GM19193 (cell line): ENCODE results near the gene LRIG1.

Experiments
- POLR2A ChIP-seq: IDR thresholded peaks from 4 replicates; pipeline ENCODE4 v1.6.1; 2011; ENCODE audit not compliant: insufficient read depth, insufficient read length; ENCODE audit errors: extremely low read depth

Gene LRIG1

DNA sequence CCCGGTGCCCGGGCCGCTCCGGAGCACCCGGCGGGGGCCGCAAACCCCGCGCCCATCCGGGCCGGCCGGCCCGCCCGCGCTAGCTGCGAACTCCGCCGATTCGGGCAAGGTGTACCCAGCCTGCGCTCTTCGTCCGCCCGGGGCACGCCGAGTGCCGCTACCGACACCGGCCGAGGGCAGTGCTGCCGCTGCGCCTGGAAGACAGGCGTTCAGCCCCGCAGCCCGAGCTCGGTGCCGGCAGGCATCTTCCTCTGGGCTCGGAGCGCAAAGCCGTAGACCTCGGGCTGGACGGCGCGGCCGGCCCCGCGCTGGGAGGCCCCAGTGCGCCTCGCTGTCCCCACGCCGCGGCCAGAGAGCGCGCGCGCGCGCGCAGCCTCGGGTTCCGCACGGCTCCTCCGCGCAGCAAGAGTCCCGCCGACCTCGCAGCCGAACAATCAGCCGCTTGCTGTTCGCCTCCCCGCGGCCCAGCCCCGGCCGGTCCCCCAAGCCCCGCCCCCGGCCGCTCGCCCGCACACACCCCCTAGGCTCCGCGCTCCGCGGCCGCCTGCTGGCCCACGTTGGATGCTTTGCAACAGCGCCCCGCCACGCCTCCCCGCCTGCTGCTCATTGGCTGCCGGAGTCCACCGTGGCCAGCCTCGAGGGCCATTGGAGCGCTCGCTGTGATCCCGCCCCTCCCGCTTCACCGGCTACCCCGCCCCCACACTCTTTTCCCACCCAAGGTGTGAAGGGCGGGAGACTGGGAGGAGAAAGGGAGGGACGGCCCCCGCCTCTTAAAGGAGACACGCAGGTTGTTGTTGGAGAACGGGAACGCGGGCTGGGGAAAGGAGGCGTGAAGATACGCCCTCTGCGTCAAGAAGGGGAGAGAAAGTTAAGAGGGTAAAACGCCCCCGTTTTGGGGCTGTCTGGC, at the start of gene LRIG1:
Gene LRIG1, minus strand, starts transcription at position 447 of the 907 bp plus-strand sequence. CDS start 615 bp downstream, outside the sequence.
- peak; percentile 56 for TF ChIP-seq POLR2A

GRCh38 chr3:66544619-66545429, 44.0 kb upstream of the LRIG1 start:
- TF ChIP-seq POLR2A = no peak

DNA sequence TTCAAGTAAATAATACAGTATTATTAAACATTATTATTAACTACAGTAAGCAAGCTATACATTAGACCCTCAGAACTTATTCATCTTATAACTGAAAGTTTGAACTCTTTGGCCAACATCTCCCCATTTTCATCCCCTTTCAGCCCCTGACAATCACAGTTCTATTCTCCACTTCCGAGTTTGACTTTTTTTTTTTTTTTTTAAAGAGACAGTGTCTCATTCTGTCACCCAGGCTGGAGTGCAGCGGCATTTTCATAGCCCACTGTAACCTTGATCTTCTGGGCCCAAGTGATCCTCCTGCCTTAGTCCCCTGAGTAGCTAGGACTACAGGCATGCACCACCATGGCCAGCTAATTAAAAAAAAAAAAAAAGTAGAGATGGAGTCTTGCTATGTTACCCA, 41.3 kb upstream of the LRIG1 start:
- no peak for TF ChIP-seq POLR2A

GRCh38 chr3:66539466-66539989, 38.7 kb upstream of the LRIG1 start:
- no peak for TF ChIP-seq POLR2A

DNA sequence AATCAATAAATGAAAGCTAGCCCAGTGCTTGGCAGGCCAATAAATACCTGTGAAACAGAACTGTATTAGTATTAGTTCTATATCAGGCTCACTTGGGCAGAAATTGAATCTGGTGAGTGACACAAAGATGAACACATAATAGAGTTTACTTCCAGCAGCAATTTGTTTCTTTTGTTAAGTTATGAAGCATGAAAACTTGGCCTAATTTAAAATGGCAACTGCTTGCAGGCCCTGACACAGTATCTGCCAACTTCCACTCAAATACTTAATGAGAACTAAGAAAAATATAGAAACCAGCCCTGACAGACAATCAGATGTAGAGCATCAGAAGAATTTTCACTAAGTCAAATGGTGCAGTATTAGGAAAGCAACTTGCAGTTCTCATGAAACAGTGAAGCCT, 37.6 kb upstream of the LRIG1 start:
- TF ChIP-seq POLR2A = no peak

DNA sequence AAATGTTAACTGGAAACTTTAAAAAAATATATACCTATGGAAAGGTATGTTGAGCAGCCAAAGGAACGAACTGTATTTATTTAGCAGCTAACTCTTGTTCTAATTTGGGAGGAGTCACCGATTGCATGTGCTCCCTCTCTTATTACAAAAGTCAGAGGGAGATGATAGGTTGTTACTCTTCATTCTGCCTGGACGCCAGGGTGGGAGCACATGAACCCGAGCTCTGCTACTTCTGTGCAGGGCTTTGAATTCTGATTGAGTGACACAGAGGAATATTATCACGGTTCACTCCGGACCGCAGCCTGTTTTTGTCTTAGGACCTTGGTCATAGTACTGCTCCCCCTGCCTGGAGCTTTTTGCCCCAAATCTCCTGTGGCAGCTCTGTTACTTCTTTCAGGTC, 36.9 kb upstream of the LRIG1 start:
- no peak for TF ChIP-seq POLR2A

- no peak for TF ChIP-seq POLR2A
These were observed 36.0 kb upstream of the LRIG1 start for GRCh38 chr3:66536791-66537190.

DNA sequence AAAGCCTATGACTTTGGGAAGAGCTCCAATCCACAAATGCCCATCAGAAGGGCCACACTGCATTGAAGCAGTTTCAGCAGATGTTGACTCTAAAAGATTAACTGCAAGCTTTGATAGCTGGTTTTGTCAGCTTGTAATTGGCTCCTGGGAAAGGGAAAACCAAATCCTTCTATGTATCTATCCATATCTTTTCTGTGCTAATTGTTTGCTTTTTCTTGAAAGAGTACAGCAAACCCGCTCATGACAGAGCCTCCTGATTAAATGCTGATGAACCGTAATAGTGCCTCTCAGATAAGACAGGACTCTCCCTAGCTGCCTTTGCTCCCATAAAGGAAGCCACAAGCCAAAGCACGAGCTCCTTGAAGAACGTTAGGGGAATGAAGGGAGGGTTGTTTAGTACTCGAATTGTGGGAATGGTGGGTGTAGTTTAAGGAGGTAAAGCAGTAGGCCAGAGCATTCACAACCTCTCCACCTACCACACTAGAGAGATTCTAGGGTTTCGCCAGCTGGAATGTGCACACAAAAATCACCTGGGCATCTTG, 33.6 kb upstream of the LRIG1 start:
- no peak for TF ChIP-seq POLR2A

DNA sequence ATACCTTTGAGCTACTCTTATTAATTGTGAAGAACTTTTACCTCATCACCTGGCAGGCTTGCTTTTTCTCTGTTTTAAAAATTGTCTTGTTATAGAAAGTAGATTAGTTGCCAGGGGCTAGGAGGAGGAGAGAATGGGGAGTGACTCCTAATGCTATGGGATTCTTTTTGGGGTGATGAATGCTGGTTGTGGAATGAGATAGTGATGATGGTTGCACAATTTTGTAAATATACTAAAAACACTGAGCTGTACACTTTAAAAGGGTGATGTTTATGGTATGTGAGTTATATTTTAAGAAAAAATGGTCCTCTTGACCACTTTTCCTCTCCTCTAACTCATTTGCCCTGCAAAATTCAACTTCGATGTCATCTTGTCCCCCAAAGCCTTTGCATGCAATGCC, 31.8 kb upstream of the LRIG1 start:
- no peak for TF ChIP-seq POLR2A

DNA sequence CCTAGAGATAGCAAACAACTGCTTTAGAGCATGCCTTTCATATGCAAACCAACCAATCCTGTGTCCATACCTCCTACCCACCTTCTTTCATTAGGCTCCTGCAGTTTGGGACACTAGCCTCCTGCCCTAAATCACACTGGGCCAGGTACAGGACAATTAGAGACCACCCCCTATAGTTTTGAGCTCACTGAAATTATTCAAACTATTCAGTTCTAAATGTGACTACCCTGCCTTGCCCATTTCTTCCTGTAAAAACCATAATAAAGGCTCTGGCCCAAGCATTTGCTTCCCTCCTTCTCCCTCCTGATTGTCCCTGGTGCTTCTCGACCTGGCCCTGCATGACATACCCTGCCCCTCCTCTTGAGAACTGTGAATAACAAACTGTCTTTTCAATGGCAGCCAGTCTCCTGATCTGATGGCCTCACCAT, 31.4 kb upstream of the LRIG1 start:
- TF ChIP-seq POLR2A = no peak

DNA sequence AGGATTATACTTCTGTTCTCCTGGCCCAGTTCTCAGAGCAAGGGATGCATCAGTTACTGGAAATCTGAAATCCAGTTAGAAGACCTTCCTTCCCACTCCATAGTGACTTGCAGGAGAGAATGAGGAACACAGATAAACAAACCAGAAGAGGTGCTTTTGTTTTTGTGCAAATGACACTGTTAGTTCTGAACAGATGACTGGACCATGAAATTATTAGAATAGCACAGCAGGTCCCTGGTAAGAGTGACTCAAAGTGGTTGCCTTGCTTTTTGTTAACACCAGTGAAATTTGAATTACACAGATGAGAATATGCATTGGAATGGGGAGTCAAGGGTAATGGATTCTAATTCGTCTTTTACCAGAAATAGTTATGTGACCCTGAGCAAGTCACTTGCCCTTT, 30.4 kb upstream of the LRIG1 start:
- no peak for TF ChIP-seq POLR2A

- TF ChIP-seq POLR2A = no peak
These were observed 26.4 kb upstream of the LRIG1 start for GRCh38 chr3:66527246-66527645.

DNA sequence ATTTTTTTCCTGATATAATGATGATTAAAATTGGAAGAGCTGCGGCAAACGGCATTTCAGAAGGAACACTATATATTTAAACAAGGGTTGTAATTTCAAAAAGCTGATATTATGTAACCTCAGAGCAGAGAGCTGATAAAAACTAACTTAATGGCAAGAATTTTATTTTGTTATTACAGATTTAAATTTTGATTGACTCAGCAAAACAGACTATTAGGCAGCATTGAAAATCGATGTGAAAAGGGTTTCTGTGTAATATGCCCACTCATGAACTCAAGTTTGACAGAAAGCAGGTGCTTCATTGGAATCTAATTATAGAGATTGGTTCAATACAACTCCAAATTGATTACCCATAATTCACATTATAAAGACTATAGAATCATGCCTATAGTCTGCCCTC, 24.9 kb upstream of the LRIG1 start:
- TF ChIP-seq POLR2A = no peak

GRCh38 chr3:66520724-66521123, 19.9 kb upstream of the LRIG1 start:
- TF ChIP-seq POLR2A = no peak

- no peak for TF ChIP-seq POLR2A
These were observed 17.8 kb upstream of the LRIG1 start for GRCh38 chr3:66518644-66519043.
